Measurements from ENCODE around the gene PRDM2.
"Not testable (repeated sequence)": the region's sequence is repeated elsewhere in the genome, so short reads cannot be mapped to it uniquely, and the experiment has no call there.

PRDM2 gene

GRCh38 chr1:13703128-13703513, 3.1 kb downstream of the PRDM2 start:
- peak overlapping the region; percentile 98 for H3K4me3 Mint-ChIP-seq
- no peak for DNase-seq (ENCODE audit: low spot score in 2 of 2)
- H3K4me1 Mint-ChIP-seq: peaks cover 52% of the 10 kb centered on the region
- no peak for ATAC-seq (replicated peaks; ENCODE audit: extremely low read depth, poor library complexity, severe bottlenecking)
- peak overlapping the region; percentile 98 for H3K27ac Mint-ChIP-seq (ENCODE audit: low read depth)
- peaks cover 31% of the 10 kb centered on the region for H3K36me3 Mint-ChIP-seq (ENCODE audit: insufficient read depth)
- H3K27me3 Mint-ChIP-seq: no peaks in the 10 kb centered on the region
- no peaks in the 10 kb centered on the region for H3K9me3 Mint-ChIP-seq

DNA sequence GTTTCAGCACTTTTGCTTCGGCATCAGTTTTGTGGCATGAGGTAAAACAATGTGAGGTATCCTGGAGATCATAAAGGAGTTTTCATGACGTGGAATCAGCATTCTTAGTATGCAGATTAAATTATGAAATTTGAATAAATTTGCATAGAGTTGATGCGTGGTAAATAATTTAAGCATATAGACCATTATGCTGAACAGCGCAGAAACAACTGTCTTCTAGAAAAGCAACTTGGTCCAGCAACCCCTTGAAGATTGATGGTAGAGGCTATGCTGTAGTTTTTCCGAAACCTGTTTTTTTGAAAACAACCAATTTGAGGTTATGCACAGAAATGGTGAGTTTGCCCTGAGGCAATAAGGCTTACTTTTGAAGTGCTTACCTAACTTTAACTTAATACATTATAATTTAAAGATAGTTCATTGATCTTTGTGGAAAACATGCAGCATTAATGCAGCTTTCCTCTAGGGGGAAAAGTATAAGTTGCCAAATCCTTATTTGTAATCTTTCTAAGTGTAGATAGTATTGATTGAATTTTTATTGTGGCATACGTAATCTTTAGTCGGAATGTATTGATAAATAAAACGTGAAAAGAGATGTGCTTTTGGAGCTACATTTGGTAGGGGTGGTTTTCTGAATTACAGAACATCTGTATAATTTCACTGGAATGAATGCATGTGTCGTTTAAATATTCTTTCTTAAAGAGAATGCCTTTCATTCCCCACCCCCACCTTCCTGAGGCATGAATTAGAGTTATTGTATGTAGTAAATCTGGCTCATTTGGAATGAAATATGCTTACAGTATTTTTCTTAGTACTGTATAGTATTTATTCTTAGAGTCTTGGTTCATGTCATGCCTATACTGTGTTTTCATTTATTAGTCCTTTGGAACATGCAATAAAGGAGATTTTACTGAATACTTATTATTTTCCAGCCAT, 3.8 kb downstream of the PRDM2 start:
- ATAC-seq (replicated peaks; ENCODE audit: extremely low read depth, poor library complexity, severe bottlenecking) (no peak), DNase-seq (ENCODE audit: low spot score in 2 of 2) (no peak)
- no peaks in the 10 kb centered on the region for H3K27me3 Mint-ChIP-seq
- no peaks in the 10 kb centered on the region for H3K9me3 Mint-ChIP-seq
- peaks cover 27% of the 10 kb centered on the region for H3K36me3 Mint-ChIP-seq (ENCODE audit: insufficient read depth)
- peak overlapping the region; percentile 98 for H3K27ac Mint-ChIP-seq (ENCODE audit: low read depth)
- H3K4me1 Mint-ChIP-seq: peaks cover 56% of the 10 kb centered on the region
- H3K4me3 Mint-ChIP-seq: no peak overlapping the region

- Mint-ChIP-seq H3K27me3 (no peaks in the 10 kb centered on the region), H3K4me3 (no peak overlapping the region), H3K4me1 (peaks cover 51% of the 10 kb centered on the region), H3K27ac (ENCODE audit: low read depth) (no peak overlapping the region), H3K36me3 (ENCODE audit: insufficient read depth) (peaks cover 17% of the 10 kb centered on the region), H3K9me3 (no peaks in the 10 kb centered on the region)
- ATAC-seq (replicated peaks; ENCODE audit: extremely low read depth, poor library complexity, severe bottlenecking): no peak
- DNase-seq (ENCODE audit: low spot score in 2 of 2): no peak
These were observed 6.1 kb downstream of the PRDM2 start for GRCh38 chr1:13706046-13706445.

DNA sequence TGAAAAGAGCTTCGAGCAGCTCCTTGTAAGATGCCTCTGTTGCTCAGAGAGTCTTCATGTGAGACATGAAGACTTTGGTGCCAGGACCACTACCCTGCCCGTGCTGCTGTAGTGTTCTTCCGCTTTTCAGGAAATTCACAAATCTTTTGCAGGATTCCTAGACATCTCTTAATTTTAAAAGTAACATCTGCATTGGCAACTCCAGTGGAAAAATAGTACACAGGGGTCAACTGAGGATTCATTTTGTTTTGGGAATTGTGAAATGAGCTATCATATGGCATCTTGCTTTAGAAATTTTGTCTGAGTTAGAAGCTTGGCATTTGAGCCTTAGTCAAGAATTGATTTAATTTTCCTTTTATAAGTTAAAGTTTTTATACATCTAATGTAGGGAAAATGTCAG, 7.2 kb downstream of the PRDM2 start:
- Mint-ChIP-seq H3K36me3 (ENCODE audit: insufficient read depth) (peaks cover 14% of the 10 kb centered on the region), H3K9me3 (no peaks in the 10 kb centered on the region), H3K4me1 (peaks cover 53% of the 10 kb centered on the region), H3K27me3 (no peaks in the 10 kb centered on the region), H3K4me3 (no peak overlapping the region), H3K27ac (ENCODE audit: low read depth) (no peak overlapping the region)
- DNase-seq (ENCODE audit: low spot score in 2 of 2): no peak
- no peak for ATAC-seq (replicated peaks; ENCODE audit: extremely low read depth, poor library complexity, severe bottlenecking)

GRCh38 chr1:13708380-13708982, 8.5 kb downstream of the PRDM2 start:
- Mint-ChIP-seq H3K36me3 (ENCODE audit: insufficient read depth) (peaks cover 6% of the 10 kb centered on the region), H3K4me1 (peaks cover 50% of the 10 kb centered on the region), H3K27ac (ENCODE audit: low read depth) (no peak overlapping the region)

GRCh38 chr1:13710086-13710485, 10.1 kb downstream of the PRDM2 start:
- Mint-ChIP-seq H3K4me1 (peaks cover 52% of the 10 kb centered on the region), H3K36me3 (ENCODE audit: insufficient read depth) (peaks cover 6% of the 10 kb centered on the region), H3K4me3 (no peak overlapping the region), H3K9me3 (no peaks in the 10 kb centered on the region), H3K27ac (ENCODE audit: low read depth) (no peak overlapping the region), H3K27me3 (no peaks in the 10 kb centered on the region)
- ATAC-seq (replicated peaks; ENCODE audit: extremely low read depth, poor library complexity, severe bottlenecking): no peak
- no peak for DNase-seq (ENCODE audit: low spot score in 2 of 2)

More at GRCh38 chr1:13708380-13708982, 8.5 kb downstream of the PRDM2 start:
- no peaks in the 10 kb centered on the region for H3K9me3 Mint-ChIP-seq
- DNase-seq (ENCODE audit: low spot score in 2 of 2) (no peak), ATAC-seq (replicated peaks; ENCODE audit: extremely low read depth, poor library complexity, severe bottlenecking) (no peak)
- H3K4me3 Mint-ChIP-seq: no peak overlapping the region
- H3K27me3 Mint-ChIP-seq: no peaks in the 10 kb centered on the region

DNA sequence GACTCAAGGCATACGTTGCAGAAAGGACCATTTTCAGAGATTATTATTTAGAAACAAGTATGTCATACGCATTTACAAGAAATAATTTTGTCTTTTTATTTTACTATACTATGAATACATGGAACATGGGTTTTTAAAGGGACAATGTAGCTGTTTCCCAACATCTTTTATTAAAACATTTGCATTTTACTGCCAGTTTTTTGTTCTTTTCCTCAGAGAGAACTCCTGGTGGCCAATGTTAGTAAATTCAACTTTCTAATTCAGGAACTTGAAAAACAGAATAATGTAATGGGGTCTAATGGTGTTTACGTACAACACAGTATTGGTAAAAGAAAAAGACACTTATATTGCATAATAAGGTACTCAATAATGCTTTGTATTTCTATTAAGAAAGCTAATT, 14.9 kb downstream of the PRDM2 start:
- peaks cover 47% of the 10 kb centered on the region for H3K4me1 Mint-ChIP-seq
- H3K4me3 Mint-ChIP-seq: no peak overlapping the region

DNA sequence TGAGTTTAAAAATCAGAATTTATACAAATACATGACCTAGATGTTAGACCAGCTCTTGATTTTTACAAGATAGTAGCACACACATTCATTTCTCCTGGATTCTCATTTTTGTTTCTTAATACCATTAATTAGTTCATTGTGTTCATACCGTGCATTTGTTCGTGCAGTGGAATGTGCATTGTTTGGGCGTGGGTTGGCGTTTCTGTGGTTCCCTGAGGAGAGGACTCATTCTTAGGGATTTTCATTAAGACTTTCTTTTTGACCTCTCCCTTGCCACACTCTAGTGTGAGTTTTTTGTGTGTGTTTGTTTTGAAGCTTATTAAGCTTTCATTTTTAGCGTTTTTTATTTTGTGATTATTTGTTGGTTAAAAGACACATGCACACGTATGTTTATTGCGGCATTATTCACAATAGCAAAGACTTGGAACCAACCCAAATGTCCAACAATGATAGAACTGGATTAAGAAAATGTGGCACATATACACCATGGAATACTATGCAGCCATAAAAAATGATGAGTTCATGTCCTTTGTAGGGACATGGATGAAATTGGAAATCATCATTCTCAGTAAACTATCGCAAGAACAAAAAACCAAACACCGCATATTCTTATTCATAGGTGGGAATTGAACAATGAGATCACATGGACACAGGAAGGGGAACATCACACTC, 15.8 kb downstream of the PRDM2 start:
- H3K4me1 Mint-ChIP-seq: peaks cover 47% of the 10 kb centered on the region
- not testable (repeated sequence) for H3K27ac Mint-ChIP-seq (ENCODE audit: low read depth); H3K27me3 Mint-ChIP-seq; H3K4me3 Mint-ChIP-seq; ATAC-seq (replicated peaks; ENCODE audit: extremely low read depth, poor library complexity, severe bottlenecking); H3K9me3 Mint-ChIP-seq; DNase-seq (ENCODE audit: low spot score in 2 of 2); H3K36me3 Mint-ChIP-seq (ENCODE audit: insufficient read depth)

More for the DNA sequence above, 14.9 kb downstream of the PRDM2 start:
- Mint-ChIP-seq H3K9me3 (no peaks in the 10 kb centered on the region), H3K27ac (ENCODE audit: low read depth) (no peak overlapping the region), H3K36me3 (ENCODE audit: insufficient read depth) (peaks cover 11% of the 10 kb centered on the region), H3K27me3 (no peaks in the 10 kb centered on the region)
- no peak for ATAC-seq (replicated peaks; ENCODE audit: extremely low read depth, poor library complexity, severe bottlenecking)
- no peak for DNase-seq (ENCODE audit: low spot score in 2 of 2)

DNA sequence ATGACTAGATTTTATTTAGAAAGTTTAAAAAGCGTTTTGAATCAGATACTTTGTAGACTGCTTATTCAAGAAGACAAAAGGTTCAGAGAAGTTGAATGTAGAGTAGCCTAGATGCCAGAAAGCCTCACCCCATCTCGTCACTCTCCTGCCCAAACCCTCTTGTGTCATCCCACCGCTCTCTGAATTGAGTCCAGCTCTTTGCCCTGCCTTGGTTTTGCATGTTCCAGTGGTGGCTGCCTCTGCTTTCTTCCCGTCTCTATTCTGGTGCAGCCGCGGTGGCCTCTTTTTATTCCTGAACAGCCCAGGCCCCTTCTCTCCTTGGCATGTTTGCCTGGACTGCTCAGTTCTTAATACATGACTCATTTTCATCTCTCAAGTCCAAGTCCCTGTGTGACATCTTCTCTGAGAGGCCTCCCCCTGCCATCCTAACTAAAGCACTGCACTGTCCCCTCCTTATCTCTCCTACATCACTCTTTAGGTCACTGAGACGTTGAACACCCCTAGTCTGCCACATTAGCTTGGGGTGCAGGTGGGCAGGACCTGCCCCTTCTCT, 22.9 kb downstream of the PRDM2 start:
- Mint-ChIP-seq H3K4me1 (peaks cover 54% of the 10 kb centered on the region), H3K27me3 (no peaks in the 10 kb centered on the region), H3K9me3 (no peaks in the 10 kb centered on the region), H3K27ac (ENCODE audit: low read depth) (no peak overlapping the region), H3K4me3 (no peak overlapping the region), H3K36me3 (ENCODE audit: insufficient read depth) (peaks cover 6% of the 10 kb centered on the region)
- no peak for DNase-seq (ENCODE audit: low spot score in 2 of 2)
- no peak for ATAC-seq (replicated peaks; ENCODE audit: extremely low read depth, poor library complexity, severe bottlenecking)

- no peak overlapping the region for H3K4me3 Mint-ChIP-seq
- ATAC-seq (replicated peaks; ENCODE audit: extremely low read depth, poor library complexity, severe bottlenecking) (no peak), DNase-seq (ENCODE audit: low spot score in 2 of 2) (no peak)
- peaks cover 4% of the 10 kb centered on the region for H3K36me3 Mint-ChIP-seq (ENCODE audit: insufficient read depth)
- no peaks in the 10 kb centered on the region for H3K27me3 Mint-ChIP-seq
- H3K27ac Mint-ChIP-seq (ENCODE audit: low read depth): no peak overlapping the region
- no peaks in the 10 kb centered on the region for H3K9me3 Mint-ChIP-seq
- peaks cover 49% of the 10 kb centered on the region for H3K4me1 Mint-ChIP-seq
These were observed 23.8 kb downstream of the PRDM2 start for GRCh38 chr1:13723810-13724209.

GRCh38 chr1:13725714-13726175, 25.8 kb downstream of the PRDM2 start:
- H3K9me3 Mint-ChIP-seq: no peaks in the 10 kb centered on the region
- H3K27me3 Mint-ChIP-seq: no peaks in the 10 kb centered on the region
- H3K4me1 Mint-ChIP-seq: peaks cover 56% of the 10 kb centered on the region
- no peak overlapping the region for H3K4me3 Mint-ChIP-seq
- peak overlapping the region; percentile 93 for H3K27ac Mint-ChIP-seq (ENCODE audit: low read depth)
- DNase-seq (ENCODE audit: low spot score in 2 of 2) (peak; percentile 38 to 54), ATAC-seq (replicated peaks; ENCODE audit: extremely low read depth, poor library complexity, severe bottlenecking) (no peak)
- peaks cover 5% of the 10 kb centered on the region for H3K36me3 Mint-ChIP-seq (ENCODE audit: insufficient read depth)

DNA sequence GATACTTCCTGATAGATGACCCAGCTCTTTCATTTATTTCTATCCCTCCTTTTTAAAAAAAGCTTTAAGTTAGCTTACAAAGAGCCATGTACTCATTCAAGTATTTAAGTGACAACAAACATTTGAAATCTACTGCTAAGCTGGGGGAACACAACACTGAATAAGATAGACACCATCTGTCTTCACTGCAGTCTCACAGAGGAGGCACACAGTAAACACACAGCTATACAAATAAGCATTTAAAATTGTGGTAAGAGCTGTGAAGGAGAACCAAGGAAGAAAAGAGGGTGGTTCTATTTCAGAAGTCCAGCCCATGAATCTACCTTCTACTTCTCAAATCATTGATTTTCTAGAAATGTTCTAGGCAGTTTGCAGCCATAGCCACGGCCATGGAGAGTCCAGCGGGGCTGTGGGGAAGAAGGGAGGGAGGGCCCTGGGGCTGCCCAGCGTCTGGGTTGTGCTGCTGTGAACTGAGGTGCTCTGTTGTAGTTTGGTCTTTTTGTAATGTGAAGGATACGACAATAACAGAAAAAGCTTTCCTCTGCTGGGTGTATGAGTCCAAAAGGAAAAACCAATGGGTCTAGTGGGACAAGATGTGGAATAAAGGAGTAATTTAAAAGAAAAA, 28.2 kb downstream of the PRDM2 start:
- no peaks in the 10 kb centered on the region for H3K27me3 Mint-ChIP-seq
- DNase-seq (ENCODE audit: low spot score in 2 of 2): no peak
- peaks cover 8% of the 10 kb centered on the region for H3K36me3 Mint-ChIP-seq (ENCODE audit: insufficient read depth)
- H3K4me3 Mint-ChIP-seq: no peak overlapping the region
- H3K4me1 Mint-ChIP-seq: peaks cover 71% of the 10 kb centered on the region
- no peaks in the 10 kb centered on the region for H3K9me3 Mint-ChIP-seq
- H3K27ac Mint-ChIP-seq (ENCODE audit: low read depth): peak overlapping the region; percentile 93
- ATAC-seq (replicated peaks; ENCODE audit: extremely low read depth, poor library complexity, severe bottlenecking): no peak
